Kidney tubule cell (primary cell): ENCODE results near the gene PHETA1.
A peak's percentile ranks its signal among the peaks of the same experiment; 100 is the strongest.
"Not testable (repeated sequence)": the region's sequence is repeated elsewhere in the genome, so short reads cannot be mapped to it uniquely, and the experiment has no call there.

Experiments used
- DNase-seq: peaks from one replicate; pipeline ENCODE4 v3.0.0-alpha.2; 2018; ENCODE audit warnings: low spot score

The PHETA1 gene

DNA sequence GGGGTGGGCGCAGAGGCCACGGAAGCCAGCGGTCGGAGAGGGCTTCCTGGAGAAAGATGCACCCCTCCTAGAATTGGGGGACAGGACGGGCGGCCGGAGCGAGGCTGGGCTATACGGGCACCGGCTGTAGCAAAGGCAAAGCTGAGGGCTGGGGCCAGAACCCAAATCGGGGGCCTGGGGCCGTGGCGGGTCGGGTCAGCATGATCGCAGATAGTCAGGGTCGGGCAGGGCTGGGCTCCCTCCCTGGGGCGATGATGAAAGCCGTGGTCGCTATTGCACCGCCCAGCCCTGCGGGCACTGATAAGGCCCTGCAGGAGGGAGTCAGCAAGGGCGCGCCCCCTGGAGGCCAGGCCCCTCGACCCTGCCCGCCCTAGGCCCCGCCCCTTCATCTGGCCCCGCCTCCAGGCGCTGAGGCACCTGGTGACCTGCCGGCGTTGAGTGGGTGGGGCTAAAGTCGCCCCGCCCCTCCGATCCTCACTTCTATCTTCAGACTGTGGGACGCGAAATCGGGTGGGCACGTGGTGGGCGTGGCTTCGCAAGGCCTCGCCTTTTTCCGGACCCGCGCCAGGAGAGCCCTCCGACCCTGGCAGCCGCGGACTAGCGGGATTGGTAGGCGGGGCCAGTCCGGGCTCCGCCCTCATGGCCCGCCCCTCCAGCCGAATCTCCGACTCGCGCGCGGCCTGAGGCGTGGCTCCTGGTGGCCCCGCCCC is 36.4 kb upstream of the PHETA1 start:
- peak; percentile 97 for DNase-seq

DNA sequence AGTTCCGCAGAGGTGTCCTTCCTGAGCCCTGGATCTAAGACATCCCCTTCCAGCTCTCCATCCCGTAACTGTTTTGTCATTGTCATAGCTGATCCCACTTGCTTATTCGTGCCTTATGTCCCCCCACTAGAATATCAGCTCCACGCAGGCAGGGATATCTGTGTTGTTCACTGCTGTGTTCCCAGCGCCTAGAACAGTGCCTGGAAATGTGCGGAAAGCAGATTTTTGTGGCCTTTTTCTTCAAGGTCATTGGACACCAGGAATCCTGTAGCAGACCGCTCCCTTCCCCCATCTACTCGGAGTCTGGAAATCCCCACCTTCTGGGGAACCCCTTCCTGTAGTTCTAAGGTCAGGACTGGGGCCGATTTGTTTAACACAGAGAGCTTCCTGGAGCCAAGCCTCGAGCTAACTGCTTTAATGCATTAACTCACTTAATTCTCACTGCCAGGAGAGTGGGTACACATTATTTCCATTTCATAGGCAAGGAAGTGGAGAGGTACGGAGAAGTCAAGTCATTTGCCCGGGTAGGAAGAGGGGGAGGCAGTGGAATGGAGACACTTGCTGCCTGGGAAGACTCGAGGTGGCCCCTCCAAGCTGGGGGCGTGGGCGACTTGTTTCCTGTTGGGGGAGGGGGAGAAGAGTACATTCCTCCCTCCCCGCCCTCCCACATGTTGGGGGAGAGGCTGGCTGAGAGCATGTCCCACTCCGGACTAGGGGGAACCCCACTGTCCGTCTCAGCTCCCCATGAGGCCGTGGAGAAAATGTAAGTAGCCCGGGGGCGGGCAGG is 35.7 kb upstream of the PHETA1 start:
- peak; percentile 92 for DNase-seq

DNA sequence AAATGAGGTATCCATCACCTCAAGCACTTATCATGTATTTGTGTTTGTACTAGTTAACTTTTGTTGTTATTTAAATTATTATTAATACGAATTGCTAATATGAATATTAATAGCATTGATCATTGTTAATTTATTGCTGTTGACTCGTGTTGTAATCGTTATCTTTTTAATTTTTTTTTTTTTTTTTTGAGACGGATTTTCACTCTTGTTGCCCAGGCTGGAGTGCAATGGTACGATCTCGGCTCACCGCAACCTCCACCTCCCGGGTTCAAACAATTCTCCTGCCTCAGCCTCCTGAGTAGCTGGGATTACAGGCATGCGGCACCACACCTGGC is 33.6 kb upstream of the PHETA1 start:
- not testable (repeated sequence) for DNase-seq

DNA sequence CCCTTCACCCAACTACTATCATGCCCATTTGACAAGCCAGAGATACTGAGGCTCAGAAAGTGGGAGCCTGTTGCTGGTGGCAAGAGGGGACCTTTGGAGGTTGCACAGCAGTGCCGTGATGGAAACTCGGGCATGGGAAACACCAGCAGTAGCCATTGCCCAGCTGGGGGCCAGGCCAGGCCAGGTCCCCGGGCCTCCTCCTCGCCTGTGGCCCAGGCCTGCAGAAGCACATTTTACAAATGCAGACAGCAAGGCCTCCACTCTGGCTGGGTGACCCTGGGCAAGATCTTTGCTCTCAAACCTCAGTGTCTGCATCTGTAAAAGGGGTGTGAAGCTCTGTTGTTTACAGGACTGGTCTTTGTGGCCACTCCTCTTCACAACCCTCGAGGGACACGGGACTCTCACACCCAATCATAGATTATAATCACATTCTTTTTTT is 32.3 kb upstream of the PHETA1 start:
- DNase-seq: no peak

DNA sequence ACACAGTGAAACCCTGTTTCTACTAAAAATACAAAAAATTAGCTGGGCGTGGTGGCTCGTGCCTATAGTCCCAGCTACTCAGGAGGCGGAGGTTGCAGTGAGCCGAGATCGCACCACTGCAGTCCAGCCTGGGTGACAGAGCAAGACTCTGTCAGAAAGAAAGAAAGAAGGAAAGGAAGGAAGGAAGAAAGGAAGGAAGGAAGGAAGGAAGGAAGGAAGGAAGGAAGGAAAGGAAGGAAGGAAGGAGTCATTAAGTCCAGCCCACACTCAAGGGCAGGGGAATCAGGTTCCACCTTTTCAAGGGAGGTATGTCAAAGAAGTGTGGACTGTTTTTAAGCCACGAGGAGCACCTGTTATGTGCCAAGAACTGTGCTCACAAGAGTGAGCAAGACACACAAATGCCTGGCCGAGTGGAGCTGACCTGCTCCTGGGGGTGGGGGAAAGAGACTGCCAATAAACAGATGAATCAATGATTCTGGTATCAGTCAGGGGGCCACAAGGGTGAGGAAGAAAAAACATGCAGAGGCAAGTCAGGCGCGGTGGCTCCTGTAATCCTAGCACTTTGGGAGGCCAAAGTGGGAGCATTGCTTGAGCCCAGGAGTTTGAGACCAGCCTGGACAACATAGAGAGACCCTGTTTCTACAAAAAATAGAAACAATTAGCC is 31.0 kb upstream of the PHETA1 start:
- DNase-seq: not testable (repeated sequence)

DNA sequence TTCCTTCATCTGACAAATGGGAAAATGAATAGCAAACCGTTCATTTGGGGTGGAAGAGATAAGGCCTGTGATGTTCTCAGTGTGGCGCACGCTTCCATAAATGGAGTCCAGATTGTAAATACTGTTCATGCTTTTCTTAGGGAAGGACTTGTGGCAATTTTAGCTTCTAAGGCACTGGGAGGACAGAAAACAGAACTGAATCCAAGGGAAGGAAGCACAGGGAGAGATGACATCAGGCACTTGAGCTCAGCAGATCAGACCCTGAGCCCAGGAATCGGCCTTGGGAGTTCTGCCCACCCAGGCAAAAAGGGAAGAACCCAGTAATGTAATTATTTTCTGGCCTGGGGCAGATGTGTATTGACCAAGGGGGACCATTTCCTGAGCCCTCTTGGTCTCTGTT is 29.6 kb upstream of the PHETA1 start:
- DNase-seq: no peak

DNA sequence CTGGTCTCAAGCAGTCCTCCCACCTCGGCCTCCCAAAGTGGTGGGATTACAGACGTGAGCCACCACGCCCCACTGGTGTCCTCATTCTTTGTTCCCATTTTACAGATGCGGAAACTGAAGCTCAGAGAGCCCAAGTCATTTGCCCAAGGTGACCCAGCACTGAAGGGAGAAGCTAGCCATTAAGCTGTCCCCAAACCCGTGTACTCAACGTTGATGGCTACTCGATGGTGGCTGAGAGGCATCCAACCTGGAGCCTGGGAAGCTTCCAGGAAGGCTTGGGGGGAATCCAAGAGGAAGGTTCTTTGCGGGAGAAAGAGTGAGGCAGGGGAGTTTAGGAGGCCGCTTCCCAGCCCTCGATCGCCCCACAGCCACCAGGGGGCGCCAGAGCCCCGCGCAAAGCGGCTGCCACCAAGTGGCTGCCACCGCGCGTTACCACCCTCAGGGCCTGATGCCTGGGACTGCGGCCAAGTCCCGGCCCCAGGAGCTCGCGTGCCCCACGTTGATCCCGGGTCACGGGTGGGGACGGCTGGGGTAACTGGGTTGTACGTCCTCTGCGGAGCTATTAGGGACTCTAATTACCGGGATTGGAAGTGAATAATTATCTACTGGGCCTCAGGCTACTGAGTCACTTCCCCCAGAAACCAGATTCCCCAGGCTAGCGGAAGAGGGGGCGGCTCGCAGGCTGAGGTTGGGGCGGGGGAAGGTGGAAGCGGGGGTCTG is 28.0 kb upstream of the PHETA1 start:
- DNase-seq: peak; percentile 94

DNA sequence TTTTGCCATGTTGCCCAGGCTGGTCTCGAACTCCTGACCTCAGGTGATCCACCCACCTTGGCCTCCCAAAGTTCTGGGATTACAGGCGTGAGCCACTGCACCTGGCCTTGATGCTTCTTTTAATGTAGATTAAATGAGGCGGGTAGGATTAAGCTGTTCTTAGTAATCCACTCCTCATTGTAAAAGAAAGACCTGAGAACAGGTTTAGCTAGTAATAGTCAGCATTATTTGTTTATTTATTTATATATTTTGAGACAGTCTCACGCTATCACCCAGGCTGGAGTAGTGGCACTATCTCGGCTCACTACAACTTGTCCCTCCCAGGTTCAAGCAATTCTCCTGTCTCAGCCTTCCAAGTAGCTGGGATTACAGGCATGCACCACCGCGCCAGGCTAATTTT is 27.4 kb upstream of the PHETA1 start:
- DNase-seq: not testable (repeated sequence)

DNA sequence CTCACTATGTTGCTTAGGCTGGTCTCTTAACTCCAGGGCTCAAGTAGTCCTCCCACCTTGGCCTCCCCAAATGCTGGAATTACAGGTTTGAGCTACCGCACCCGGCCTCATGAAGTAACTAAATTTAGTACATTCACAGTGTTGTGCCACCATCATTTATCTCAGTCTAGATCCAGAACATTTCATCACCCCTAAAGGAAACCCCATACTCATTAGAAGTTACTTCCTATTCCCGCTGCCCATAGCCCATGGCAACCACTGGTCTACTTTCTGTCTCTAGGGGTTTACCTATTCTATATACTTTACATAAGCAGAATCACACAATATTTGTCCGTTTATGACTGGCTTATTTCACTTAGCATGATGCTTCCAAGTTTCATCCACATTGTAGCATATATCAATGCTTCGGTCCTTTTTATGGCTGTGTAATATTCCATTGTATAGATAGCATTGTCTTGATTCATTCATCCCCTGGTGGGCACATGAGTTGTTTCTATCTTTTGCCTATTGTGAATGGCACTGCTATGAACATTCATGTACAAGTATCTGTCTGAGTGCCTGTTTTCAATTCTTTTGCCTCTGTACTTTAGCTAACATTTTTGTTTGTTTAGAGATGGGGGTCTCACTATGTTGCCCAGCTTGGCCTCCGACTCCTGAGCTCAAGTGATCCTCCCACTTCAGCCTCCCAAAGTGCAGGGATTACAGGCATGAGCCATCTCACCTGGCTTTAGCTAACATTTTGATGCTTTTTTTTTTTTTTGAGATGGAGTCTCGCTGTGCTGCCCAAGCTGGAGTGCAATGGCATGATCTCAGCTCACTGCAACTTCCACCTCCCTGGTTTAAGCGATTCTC is 26.7 kb upstream of the PHETA1 start:
- DNase-seq: no peak

DNA sequence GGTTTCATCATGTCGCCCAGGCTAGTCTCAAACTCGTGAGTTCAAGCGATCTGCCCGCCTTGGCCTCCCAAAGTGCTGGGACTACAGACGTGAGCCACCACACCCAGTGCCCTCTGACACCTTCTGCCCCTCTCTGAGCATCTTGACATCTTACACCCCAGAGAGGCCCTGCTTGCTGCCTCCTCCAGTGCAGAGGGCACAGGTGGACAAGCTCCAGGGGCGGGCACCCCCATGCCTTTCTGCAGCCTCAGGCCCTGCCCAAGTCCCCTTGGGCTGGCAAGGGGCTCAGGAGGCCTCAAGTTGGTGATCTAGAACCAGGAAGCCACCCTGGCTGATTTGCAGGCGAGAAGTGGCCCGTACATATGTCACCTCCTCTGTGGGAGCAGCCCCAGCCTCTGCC is 25.6 kb upstream of the PHETA1 start:
- no peak for DNase-seq

DNA sequence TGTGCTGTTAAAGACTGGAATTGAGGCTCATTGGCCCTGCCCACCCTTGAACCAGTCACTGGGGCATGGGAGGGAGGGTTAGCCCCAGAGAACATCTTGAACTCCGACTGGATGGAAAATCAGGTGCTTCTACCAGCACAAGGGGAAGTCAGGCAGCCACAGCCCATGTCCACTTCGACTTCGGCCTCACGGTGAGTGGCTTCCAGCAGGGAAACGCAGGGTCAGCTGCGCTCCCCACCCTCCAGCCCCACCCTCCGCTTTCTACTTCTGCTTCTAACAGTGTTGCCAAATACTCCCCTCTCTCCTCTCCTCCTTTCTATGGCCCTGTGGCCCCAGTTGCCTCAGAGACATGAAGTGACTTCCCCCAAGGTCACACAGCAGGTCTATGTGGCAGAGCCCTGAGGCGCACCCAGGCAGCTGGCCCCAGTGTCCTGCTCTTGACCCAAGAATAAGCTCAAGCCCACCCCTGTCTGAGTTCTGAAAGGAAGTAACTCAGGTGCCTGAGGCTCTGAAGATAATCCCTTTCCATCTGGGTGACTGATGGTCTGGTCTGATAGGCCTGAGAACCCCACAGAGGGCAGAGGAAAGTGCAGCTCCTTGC is 24.9 kb upstream of the PHETA1 start:
- no peak for DNase-seq

DNA sequence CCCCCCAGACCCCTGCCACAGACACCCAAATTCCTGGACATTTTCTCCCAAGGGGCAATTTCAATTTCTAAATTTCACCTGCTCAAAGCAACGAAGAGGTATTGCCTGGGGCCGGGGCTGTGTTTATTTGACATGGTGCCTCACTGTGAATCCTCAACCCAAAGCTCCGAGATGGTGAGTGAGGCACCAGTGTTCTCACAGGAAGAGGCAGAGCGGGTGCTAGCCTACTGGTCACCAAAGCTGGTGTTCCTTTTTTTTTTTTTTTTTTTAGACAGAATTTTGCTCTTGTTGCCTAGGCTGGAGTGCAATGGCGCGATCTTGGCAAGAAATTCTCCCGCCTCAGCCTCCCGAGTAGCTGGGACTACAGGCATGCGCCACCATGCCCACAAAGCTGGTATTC is 22.0 kb upstream of the PHETA1 start:
- DNase-seq: no peak

DNA sequence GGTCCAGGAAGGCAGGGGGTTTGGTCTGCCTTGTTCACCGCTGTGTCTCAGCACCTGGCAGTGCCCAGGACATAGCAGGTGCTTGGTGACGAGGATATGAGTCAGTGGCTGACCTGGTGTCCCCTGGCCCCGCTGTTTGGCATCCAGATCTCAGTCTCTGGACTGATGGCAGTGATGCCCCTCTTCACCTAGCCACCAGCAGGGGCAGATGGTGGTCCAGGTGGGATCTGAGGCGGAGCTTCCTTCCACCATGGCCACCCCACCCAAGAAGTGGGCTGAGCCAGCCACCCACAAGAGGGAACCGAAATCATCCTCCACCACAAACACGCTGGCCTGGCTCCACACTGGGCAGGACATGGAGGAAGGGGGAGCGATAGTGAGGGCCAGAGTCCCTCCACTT is 20.7 kb upstream of the PHETA1 start:
- DNase-seq: peak; percentile 58

DNA sequence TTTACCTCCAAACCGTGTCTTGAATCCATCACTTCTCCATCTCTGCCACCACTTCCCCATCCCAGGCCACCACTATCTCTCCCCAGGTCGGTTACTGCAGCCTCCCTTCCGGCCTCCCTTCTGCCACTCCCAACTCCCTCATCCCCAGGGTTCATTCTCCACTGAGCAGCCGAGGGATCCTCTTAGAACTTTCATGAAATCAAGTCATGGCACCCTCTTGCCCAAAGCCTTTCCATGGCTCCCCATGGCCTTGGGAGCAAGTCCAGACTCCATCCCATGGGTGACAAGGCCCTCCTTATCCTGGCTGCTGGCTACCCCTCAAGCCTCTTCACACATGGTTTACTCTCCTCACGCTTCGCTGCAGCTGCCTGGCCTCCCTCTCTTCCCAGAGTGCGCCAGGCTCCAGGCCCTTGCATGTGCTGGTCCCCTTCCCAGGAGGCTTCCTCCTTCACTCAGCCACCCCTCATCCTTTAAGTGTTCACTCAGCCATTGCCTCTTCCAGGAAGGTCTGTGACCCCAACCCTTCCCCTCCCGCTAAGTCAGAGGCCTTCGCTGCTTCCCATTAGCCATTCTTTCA is 18.9 kb upstream of the PHETA1 start:
- DNase-seq: peak; percentile 85

DNA sequence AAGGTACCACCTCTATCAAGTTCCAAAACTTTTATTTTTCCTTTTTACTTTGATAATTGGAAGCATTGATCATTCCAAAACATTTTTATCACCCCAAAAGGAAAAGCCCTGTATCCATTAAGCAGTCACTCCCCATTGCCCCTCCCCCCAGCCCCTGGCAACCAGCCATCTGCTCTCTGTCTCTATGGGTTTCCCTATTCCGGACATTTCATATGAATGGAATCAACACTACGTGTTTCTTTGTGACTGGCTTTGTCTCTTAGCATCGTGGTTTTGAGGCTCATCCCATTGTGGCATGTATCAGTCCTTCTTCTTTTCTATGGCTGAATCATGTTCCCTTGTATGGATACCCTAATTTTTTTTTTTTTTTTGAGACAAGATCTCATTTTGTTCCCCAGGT is 18.0 kb upstream of the PHETA1 start:
- DNase-seq: peak; percentile 54

DNA sequence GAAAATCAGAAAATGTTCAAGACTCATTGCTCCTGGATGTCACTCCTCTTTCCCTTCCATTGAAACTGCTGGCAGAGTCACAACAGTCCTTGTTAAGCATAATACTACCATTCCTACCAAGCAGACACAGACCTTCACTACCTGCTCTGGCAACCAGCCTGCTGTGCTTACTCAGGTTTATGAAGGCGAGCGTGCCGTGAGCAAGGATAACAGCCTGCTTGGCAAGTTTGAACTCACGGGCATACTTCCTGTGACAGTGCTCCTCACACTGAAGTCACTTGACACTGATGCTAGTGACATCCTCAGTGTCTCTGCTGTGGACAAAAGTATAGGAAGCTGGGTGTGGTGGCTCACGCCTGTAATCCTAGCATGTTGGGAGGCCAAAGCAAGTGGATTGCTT is 15.7 kb upstream of the PHETA1 start:
- no peak for DNase-seq

DNA sequence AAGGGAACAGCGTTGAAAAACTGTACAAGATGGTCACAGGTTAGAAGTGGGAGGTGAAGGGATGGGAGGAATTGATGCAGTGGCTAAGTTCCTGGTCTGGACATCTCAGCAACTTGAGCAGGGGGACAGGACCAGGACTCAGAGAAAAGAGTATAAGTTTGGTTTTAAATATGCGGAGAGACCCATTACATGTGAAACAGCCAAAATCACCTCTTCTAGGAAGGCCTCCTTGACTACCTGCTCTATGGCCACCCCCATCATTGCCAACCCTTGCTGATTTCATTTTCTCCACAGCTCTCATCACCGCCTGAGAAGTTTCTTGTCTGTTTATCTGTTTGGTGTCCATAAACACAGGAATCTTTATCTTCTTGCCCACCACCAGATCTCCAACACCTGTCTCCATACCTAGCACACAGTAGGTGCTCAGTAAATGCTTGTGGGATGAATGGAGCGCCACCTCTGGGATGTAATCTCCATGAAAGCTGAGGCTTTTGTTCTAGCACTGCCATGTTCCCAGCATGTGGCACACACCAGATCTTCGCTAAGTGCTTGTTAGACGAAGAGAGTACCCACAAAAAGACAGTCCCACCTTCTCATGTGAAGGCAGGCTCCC is 11.2 kb upstream of the PHETA1 start:
- no peak for DNase-seq

DNA sequence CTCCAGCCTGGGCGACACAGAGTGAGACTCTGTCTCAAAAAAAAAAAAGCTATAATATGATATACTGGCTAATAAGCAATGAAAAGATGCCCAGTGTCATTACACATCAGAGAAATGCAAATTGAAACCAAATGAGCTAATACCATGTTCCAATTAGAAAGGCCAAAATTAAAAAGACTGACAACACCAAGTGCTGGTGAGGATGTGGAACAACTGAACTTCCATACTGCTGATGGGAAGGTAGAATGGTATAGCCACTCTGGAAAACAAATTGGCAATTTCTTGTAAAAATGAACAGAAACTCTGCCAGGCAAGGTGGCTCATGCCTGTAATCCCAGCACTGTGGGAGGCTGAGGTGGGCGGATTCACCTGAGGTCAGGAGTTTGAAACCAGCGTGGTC is 8.5 kb upstream of the PHETA1 start:
- DNase-seq: no peak

DNA sequence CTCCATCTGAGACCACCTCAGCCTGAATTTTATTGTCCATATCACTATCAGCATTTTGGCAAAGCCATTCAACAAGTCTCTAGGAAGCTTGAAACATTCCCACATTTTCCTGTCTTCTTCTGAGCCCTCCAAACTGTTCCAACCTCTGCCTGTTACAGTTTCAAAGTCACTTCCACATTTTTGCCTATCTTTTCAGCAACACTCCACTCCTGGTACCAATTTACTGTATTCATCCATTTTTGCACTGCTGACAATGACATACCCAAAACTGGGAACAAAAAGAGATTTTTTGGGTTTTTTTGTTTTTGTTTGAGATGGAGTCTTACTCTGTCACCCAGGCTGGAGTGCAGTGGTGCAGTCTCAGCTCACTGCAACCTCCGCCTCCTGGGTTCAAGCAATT is 4.3 kb upstream of the PHETA1 start:
- not testable (repeated sequence) for DNase-seq

DNA sequence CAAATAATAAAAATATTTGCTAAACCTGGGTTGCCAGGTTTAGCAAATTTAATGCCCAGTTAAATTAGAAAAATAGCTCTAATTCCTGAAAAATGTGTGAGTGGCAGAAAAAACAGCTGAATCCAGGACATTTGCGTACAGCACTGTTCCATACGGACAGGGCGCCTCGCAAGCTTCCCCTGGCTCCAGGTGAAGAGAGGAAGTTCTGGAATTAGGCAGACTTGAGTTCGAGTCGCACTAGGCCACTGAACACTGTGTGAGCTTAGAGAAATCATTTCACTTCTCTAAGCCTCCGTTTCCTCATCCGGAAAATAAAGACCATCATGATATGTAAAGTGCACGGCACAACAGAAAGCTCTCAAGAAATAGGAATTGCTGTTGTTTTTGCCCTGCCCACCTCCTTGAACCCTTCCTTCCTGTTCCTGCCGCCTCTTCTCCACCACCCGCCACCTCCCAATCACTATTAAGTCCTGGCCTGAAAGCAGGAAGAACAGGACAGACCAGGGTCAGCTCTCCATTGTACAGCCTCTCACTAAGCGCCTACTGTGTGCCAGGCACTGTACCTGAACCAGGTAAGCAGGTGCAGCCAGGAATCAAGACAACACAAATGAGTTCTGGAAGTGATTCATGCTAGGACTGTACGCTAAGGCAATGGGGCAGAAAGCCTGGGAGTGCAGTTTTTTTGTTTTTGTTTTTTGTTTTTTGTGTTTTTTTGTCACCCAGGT is 763 bp upstream of the PHETA1 start:
- no peak for DNase-seq
